22Rv1 (cell line): ENCODE results near the gene MKRN2OS.

Experiments
- CTCF ChIP-seq: fragments of 450-650 bp; IDR thresholded peaks from 2 replicates; pipeline ENCODE4 v1.5.1; 2017; ENCODE audit warnings: mild to moderate bottlenecking
- ZFX ChIP-seq: fragments of 450-650 bp; IDR thresholded peaks from 2 replicates; pipeline ENCODE4 v1.6.1; 2017; ENCODE audit warnings: antibody characterized with exemption, borderline replicate concordance

DNA sequence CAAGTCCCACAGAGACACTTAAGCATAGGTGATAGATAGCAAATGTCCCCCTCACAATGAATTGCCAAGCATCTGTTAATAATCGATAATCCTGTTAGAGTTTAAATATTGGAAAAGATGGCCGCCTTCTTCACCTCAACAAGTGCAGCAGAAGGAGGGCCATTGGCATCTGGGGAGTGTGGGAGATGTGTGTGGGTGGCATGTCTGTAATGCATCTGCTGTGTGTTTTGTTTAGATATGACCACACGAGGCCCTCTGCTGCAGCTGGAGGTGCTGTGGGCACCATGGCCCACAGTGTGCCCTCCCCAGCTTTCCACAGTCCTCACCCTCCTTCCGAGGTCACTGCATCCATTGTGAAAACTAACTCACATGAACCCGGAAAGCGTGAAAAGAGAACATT is 24.5 kb upstream of the MKRN2OS start:
- TF ChIP-seq CTCF (no peak), ZFX (no peak)
